Panc1 (cell line): Measurements from ENCODE around the gene SPTA1.

Experiments
- POLR2AphosphoS5 ChIP-seq: IDR thresholded peaks from 2 replicates; pipeline ENCODE4 v1.6.1; 2012; ENCODE audit warnings: mild to moderate bottlenecking, low read depth, low read length, moderate library complexity
- TF ChIP-seq, protein P1 (sequence below): fragments of 450-650 bp; IDR thresholded peaks from 2 replicates; pipeline ENCODE4 v1.5.1; 2017; ENCODE audit warnings: mild to moderate bottlenecking

DNA sequence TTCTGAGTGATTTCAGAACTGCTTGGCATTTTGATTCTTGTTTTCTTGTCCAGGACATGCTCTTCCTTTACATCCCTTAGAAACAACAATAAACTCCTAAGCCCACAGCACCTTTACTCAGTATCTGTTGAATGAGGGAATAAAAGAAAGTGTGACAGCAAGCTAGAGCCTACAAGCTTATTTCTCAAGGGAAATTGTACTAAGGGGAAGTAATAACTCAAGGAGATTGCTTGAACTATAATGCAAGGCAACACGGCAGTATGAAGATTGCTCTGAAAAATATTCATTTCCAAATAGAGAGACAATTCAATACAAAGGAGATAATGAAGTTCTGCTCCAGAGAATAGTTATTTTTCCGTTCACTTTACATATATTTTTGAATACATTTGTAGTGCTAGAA lies 122.7 kb downstream of the SPTA1 start:
- TF ChIP-seq, protein P1, sequence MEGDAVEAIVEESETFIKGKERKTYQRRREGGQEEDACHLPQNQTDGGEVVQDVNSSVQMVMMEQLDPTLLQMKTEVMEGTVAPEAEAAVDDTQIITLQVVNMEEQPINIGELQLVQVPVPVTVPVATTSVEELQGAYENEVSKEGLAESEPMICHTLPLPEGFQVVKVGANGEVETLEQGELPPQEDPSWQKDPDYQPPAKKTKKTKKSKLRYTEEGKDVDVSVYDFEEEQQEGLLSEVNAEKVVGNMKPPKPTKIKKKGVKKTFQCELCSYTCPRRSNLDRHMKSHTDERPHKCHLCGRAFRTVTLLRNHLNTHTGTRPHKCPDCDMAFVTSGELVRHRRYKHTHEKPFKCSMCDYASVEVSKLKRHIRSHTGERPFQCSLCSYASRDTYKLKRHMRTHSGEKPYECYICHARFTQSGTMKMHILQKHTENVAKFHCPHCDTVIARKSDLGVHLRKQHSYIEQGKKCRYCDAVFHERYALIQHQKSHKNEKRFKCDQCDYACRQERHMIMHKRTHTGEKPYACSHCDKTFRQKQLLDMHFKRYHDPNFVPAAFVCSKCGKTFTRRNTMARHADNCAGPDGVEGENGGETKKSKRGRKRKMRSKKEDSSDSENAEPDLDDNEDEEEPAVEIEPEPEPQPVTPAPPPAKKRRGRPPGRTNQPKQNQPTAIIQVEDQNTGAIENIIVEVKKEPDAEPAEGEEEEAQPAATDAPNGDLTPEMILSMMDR = no peak
- no peak for TF ChIP-seq POLR2AphosphoS5
